Suprapubic skin (tissue), 3 donors: Measurements from ENCODE around the gene CD2AP.

Experiments used
- POLR2A ChIP-seq, 2 donors: fragments of 450-650 bp; IDR thresholded peaks; one replicate each; pipeline ENCODE4 v1.6.1; 2017; ENCODE audit warnings: antibody characterized with exemption in 2 of 2, mild to moderate bottlenecking in 2 of 2, moderate library complexity in 2 of 2
- TF ChIP-seq, protein P1 (sequence below), 2 donors: fragments of 200-600 bp in 1 of 2; fragments of 450-650 bp in 1 of 2; sonication (generic) in 1 of 2; IDR thresholded peaks; one replicate each; pipeline ENCODE4 v1.5.1; 2016 to 2019; ENCODE audit warnings: antibody characterized with exemption in 2 of 2, mild to moderate bottlenecking in 1 of 2, moderate library complexity in 1 of 2

- TF ChIP-seq, protein P1, sequence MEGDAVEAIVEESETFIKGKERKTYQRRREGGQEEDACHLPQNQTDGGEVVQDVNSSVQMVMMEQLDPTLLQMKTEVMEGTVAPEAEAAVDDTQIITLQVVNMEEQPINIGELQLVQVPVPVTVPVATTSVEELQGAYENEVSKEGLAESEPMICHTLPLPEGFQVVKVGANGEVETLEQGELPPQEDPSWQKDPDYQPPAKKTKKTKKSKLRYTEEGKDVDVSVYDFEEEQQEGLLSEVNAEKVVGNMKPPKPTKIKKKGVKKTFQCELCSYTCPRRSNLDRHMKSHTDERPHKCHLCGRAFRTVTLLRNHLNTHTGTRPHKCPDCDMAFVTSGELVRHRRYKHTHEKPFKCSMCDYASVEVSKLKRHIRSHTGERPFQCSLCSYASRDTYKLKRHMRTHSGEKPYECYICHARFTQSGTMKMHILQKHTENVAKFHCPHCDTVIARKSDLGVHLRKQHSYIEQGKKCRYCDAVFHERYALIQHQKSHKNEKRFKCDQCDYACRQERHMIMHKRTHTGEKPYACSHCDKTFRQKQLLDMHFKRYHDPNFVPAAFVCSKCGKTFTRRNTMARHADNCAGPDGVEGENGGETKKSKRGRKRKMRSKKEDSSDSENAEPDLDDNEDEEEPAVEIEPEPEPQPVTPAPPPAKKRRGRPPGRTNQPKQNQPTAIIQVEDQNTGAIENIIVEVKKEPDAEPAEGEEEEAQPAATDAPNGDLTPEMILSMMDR (IDR thresholded peaks at IDR 0.05) = no peak
- no peak for TF ChIP-seq POLR2A (IDR thresholded peaks at IDR 0.05)
Measured at GRCh38 chr6:47571488-47571887, 93.9 kb downstream of the CD2AP start.
